HepG2 (cell line): ENCODE measurements around the gene ARL3. TPM values are rescaled to one million over a fixed set of nuclear protein-coding genes. Genes with fewer than 3 reads are reported as not detected.

ENCODE experiments used
- CHD2 ChIP-seq: IDR thresholded peaks from 2 replicates; pipeline ENCODE4 v1.6.1; 2011; ENCODE audit warnings: low read depth, low read length, improper control_type of control experiment
- FOXA1 ChIP-seq, 2 experiments: fragments of 450-650 bp in 1 of 2; sonication (generic) in 1 of 2; formaldehyde crosslinking in 1 of 2; IDR thresholded peaks; 2 replicates each; pipeline versions ENCODE4 v1.4.0 to v1.6.1; 2016 to 2020; ENCODE audit warnings: missing genetic modification reagents in 1 of 2
- GABPA ChIP-seq, 2 experiments: IDR thresholded peaks; 2 replicates each; pipeline ENCODE4 v1.6.1; 2011 to 2016; ENCODE audit warnings: low read depth in 2 of 2, low read length in 1 of 2, missing biosample characterization in 1 of 2, missing genetic modification characterization in 1 of 2
- HDAC6 ChIP-seq: fragments of 200-600 bp; sonication (generic); IDR thresholded peaks from 2 replicates; pipeline ENCODE4 v1.7.0; 2017; ENCODE audit warnings: mild to moderate bottlenecking, antibody characterized with exemption, low read length, low read depth
- NCOA5 ChIP-seq: sonication (generic); formaldehyde crosslinking; IDR thresholded peaks from 2 replicates; pipeline ENCODE4 v1.4.0; 2020; ENCODE audit warnings: missing genetic modification reagents
- PHF8 ChIP-seq: sonication (generic); formaldehyde crosslinking; IDR thresholded peaks from 2 replicates; pipeline ENCODE4 v1.5.0; 2020; ENCODE audit warnings: missing genetic modification reagents
- PRDM10 ChIP-seq: sonication (generic); formaldehyde crosslinking; IDR thresholded peaks from 2 replicates; pipeline ENCODE4 v1.4.0; 2020; ENCODE audit warnings: low read depth, missing genetic modification reagents
- PREB ChIP-seq: sonication (generic); formaldehyde crosslinking; IDR thresholded peaks from 2 replicates; pipeline ENCODE4 v1.4.0; 2020; ENCODE audit warnings: missing genetic modification reagents
- TEF ChIP-seq: sonication (generic); formaldehyde crosslinking; IDR thresholded peaks from 2 replicates; pipeline ENCODE4 v1.5.0; 2020; ENCODE audit warnings: missing genetic modification reagents
- ZBTB1 ChIP-seq: sonication (generic); formaldehyde crosslinking; IDR thresholded peaks from 2 replicates; pipeline ENCODE4 v1.4.0; 2020; ENCODE audit warnings: missing genetic modification reagents, borderline replicate concordance
- ZBTB37 ChIP-seq: sonication (generic); formaldehyde crosslinking; IDR thresholded peaks from 2 replicates; pipeline ENCODE4 v1.4.0; 2020; ENCODE audit warnings: mild to moderate bottlenecking, missing genetic modification reagents
- ZBTB8A ChIP-seq: sonication (generic); formaldehyde crosslinking; IDR thresholded peaks from 2 replicates; pipeline ENCODE4 v1.4.0; 2020; ENCODE audit warnings: mild to moderate bottlenecking, low read depth, missing genetic modification reagents, borderline replicate concordance
- ZNF143 ChIP-seq: sonication (generic); formaldehyde crosslinking; IDR thresholded peaks from 2 replicates; pipeline ENCODE4 v1.4.0; 2020; ENCODE audit warnings: missing genetic modification reagents
- ZNF234 ChIP-seq: sonication (generic); formaldehyde crosslinking; conservative IDR thresholded peaks from 2 replicates; pipeline ENCODE4 v1.5.1; 2020; ENCODE audit warnings: mild to moderate bottlenecking, missing genetic modification reagents
- polyA plus RNA-seq, 8 experiments: library from polyadenylated mRNA; depleted of rRNA in 3 of 8; stranded (reverse) in 7 of 8; unstranded in 1 of 8; fragments of >200 nt; fragmentation: Illumina TruSeq in 4 of 8; extraction: Trizol in 4 of 8; gene quantifications; 2 replicates each; pipeline versions ENCODE4 v1.2.1 to v1.2.3, GENCODE V29; 2011 to 2016; ENCODE audit warnings: low read depth in 4 of 8, missing spikeins in 1 of 8, mixed read lengths in 1 of 8; ENCODE audit not compliant: insufficient read depth in 1 of 8
- total RNA-seq, 5 experiments: library from RNA; depleted of rRNA; stranded (reverse); fragments of >200 nt; fragmentation: Illumina TruSeq; extraction: Trizol; gene quantifications; 2 replicates each; pipeline ENCODE4 v1.2.3, GENCODE V29; 2016; ENCODE audit warnings: low read depth in 1 of 5
- TF ChIP-seq, protein P1 (sequence below): sonication (generic); formaldehyde crosslinking; IDR thresholded peaks from 2 replicates; pipeline ENCODE4 v1.4.0; 2020; ENCODE audit warnings: missing genetic modification reagents

The ARL3 gene
- total and polyA plus RNA-seq, 2 of the 13 experiments (the other 11 are each of a cell fraction or from before 2014, with no cell fraction given): 5.2 to 6.6 TPM

DNA sequence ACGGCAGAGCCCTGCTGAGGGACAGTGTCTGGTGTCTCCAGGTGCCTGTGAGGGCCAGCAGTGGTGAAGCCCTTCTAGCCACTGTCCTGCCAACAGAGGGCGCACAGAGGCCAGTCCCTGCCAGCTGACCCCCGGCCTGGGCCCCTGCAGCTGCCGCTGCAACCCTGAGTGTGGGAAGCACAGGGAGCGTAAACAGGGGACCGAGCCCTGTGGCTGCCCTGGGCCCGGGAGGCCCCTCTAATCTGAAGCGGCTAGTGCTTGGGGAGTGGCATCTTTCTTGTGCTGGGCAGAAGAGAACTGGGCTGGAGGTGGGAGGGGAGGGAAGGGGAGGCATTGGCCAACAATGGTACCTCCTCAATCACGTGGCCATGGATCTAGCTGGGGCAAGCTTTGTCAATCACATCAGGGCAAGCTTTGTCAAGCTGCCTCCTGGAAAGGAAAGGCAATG is 35.3 kb downstream of the ARL3 start (continued):
- TF ChIP-seq ZBTB37: no peak
- no peak for TF ChIP-seq GABPA (IDR thresholded peaks at IDR 0.05; ENCODE audit: low read depth, low read length)
- peak; percentile 34; the same call in 1 of the 2 replicates for TF ChIP-seq GABPA (CRISPR knock-in tag; IDR thresholded peaks at IDR 0.05; ENCODE audit: low read depth)
- TF ChIP-seq ZBTB1 (CRISPR knock-in tag): no peak
- peak; percentile 29; the same call in 1 of the 2 replicates for TF ChIP-seq PHF8 (CRISPR knock-in tag)
- no peak for TF ChIP-seq CHD2
- no peak for TF ChIP-seq ZNF234 (CRISPR knock-in tag)
- no peak for TF ChIP-seq FOXA1 (IDR thresholded peaks at IDR 0.05)
- TF ChIP-seq FOXA1 (CRISPR knock-in tag; IDR thresholded peaks at IDR 0.05): 0 out of 2 replicates have a peak, but pooled peaks have one; percentile 15
- TF ChIP-seq ZNF143: no peak
- TF ChIP-seq NCOA5: no peak
- no peak for TF ChIP-seq HDAC6
- no peak for TF ChIP-seq PREB
- peak; percentile 59; the same call in 1 of the 2 replicates for TF ChIP-seq PRDM10
- no peak for TF ChIP-seq ZBTB8A (CRISPR knock-in tag)
- no peak for TF ChIP-seq TEF (CRISPR knock-in tag)
- TF ChIP-seq, protein P1, sequence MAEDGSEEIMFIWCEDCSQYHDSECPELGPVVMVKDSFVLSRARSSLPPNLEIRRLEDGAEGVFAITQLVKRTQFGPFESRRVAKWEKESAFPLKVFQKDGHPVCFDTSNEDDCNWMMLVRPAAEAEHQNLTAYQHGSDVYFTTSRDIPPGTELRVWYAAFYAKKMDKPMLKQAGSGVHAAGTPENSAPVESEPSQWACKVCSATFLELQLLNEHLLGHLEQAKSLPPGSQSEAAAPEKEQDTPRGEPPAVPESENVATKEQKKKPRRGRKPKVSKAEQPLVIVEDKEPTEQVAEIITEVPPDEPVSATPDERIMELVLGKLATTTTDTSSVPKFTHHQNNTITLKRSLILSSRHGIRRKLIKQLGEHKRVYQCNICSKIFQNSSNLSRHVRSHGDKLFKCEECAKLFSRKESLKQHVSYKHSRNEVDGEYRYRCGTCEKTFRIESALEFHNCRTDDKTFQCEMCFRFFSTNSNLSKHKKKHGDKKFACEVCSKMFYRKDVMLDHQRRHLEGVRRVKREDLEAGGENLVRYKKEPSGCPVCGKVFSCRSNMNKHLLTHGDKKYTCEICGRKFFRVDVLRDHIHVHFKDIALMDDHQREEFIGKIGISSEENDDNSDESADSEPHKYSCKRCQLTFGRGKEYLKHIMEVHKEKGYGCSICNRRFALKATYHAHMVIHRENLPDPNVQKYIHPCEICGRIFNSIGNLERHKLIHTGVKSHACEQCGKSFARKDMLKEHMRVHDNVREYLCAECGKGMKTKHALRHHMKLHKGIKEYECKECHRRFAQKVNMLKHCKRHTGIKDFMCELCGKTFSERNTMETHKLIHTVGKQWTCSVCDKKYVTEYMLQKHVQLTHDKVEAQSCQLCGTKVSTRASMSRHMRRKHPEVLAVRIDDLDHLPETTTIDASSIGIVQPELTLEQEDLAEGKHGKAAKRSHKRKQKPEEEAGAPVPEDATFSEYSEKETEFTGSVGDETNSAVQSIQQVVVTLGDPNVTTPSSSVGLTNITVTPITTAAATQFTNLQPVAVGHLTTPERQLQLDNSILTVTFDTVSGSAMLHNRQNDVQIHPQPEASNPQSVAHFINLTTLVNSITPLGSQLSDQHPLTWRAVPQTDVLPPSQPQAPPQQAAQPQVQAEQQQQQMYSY: no peak
